ENCODE results near the gene LOC101059915.
"Not testable (repeated sequence)": the region's sequence is repeated elsewhere in the genome, so short reads cannot be mapped to it uniquely, and the experiment has no call there.

The LOC101059915 gene

DNA sequence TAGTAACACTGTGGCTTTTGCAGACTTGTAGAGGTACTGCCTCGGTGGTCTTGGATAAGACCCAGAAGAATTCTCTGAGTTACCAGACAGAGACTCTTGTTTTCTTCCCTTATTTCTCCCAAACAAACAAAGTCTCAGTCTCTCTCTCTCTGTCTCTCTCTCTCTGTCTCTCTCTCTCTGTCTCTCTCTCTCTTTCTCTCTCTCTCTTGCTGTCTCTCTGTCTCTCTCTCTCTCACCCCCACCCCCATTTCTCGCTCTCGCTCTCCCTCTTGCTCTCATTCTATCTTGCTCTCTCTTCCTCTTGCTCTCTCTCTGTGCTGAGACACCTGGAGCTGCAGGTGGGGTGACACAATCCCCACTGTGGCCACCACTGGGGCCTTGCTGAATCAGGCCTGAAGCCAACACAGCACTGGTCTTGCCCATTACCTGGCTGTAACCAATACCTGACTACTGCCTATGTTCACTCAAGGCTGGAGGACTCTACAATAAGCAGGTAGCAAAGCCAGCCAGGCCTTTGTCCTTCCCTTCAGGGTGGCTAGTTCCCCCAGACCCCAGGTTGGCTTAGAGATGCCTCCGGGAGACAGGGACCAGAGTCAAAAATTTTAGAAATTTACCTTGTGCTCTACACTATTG lies 12.3 kb downstream of the LOC101059915 start:
- Histone ChIP-seq H3K4me1 (ENCODE audit: control insufficient read depth, low read length) (no peaks in the 10 kb centered on the region), H3K9me2 (replicated peaks; ENCODE audit: control insufficient read depth, low read length) (no peaks in the 10 kb centered on the region), H3K27me3 (ENCODE audit: control insufficient read depth, low read length) (no peaks in the 10 kb centered on the region), H3K79me2 (ENCODE audit: control insufficient read depth, low read length) (no peaks in the 10 kb centered on the region), H3F3A (ENCODE audit: control insufficient read depth, insufficient read depth) (no peaks in the 10 kb centered on the region), H3K27ac (ENCODE audit: low read depth, low read length) (no peak overlapping the region), H3K4me2 (ENCODE audit: low read length) (no peak overlapping the region), H3K9me3 (ENCODE audit: control insufficient read depth, insufficient read depth, low read length) (no peaks in the 10 kb centered on the region), H3K36me3 (ENCODE audit: control insufficient read depth, low read length) (no peaks in the 10 kb centered on the region), H4K20me1 (ENCODE audit: control insufficient read depth, insufficient read depth, low read depth, low read length) (no peaks in the 10 kb centered on the region), H3K4me3 (ENCODE audit: low read length) (no peak overlapping the region)
- TF ChIP-seq CTCF (IDR thresholded peaks at IDR 0.05; ENCODE audit: low read depth, low read length, poor library complexity, severe bottlenecking) (no peak), EZH2phosphoT487 (IDR thresholded peaks at IDR 0.05; ENCODE audit: borderline replicate concordance, low read length) (no peak)

GRCh38 chrX:71696641-71697465 lies 29.5 kb downstream of the LOC101059915 start:
- H3K27me3 ChIP-seq (ENCODE audit: control insufficient read depth, low read length); H3K4me2 ChIP-seq (ENCODE audit: low read length); H3K36me3 ChIP-seq (ENCODE audit: control insufficient read depth, low read length); H3K27ac ChIP-seq (ENCODE audit: low read depth, low read length); H3K79me2 ChIP-seq (ENCODE audit: control insufficient read depth, low read length); H3F3A ChIP-seq (ENCODE audit: control insufficient read depth, insufficient read depth); H4K20me1 ChIP-seq (ENCODE audit: control insufficient read depth, insufficient read depth, low read depth, low read length); H3K9me3 ChIP-seq (ENCODE audit: control insufficient read depth, insufficient read depth, low read length); H3K9me2 ChIP-seq (replicated peaks; ENCODE audit: control insufficient read depth, low read length); H3K4me3 ChIP-seq (ENCODE audit: low read length); H3K4me1 ChIP-seq (ENCODE audit: control insufficient read depth, low read length): not testable (repeated sequence)

- not testable (repeated sequence) for H3K79me2 ChIP-seq (ENCODE audit: control insufficient read depth, low read length); H3K4me2 ChIP-seq (ENCODE audit: low read length); H3K9me2 ChIP-seq (replicated peaks; ENCODE audit: control insufficient read depth, low read length); H3K4me1 ChIP-seq (ENCODE audit: control insufficient read depth, low read length); H3K27me3 ChIP-seq (ENCODE audit: control insufficient read depth, low read length); H3K4me3 ChIP-seq (ENCODE audit: low read length); H3K27ac ChIP-seq (ENCODE audit: low read depth, low read length); H4K20me1 ChIP-seq (ENCODE audit: control insufficient read depth, insufficient read depth, low read depth, low read length); H3F3A ChIP-seq (ENCODE audit: control insufficient read depth, insufficient read depth); H3K36me3 ChIP-seq (ENCODE audit: control insufficient read depth, low read length); H3K9me3 ChIP-seq (ENCODE audit: control insufficient read depth, insufficient read depth, low read length)
Observed at GRCh38 chrX:71697466-71698298, 30.3 kb downstream of the LOC101059915 start.

DNA sequence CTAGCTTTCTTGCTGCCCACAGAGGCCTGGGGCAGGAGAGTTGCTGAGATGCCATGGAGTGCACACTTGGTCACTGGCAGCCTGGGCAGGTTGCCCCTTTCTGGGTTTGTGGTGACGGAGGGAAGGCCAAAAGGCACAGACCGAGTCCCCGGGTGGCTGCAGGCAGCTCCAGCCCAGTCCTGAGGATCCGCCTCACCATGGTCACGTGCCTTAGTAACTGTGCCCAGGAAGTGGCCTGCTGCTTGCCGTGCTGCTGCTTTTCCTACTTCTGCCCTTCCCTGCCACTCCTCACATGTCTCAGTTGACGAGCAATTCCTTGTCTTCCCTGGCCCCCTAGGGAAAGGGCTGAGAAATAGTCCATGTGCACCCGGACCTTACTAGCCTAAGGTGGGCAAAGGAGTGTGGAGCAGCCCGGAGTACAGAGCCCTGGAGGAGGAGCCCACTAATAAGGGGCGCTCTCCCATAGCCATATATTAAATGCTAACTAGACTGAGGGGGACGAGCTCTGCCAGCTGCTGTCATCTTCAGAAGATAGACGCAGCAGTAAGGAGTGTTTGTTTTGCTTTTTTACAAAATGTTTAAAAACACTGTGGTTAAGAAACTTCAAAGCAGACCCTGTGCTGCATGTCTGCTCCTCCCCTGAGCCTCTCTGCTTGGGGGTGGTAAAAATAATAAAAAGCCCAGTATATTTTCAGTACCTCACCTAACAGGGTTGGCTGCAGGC lies 31.1 kb downstream of the LOC101059915 start:
- not testable (repeated sequence) for H3K4me1 ChIP-seq (ENCODE audit: control insufficient read depth, low read length); H3K27ac ChIP-seq (ENCODE audit: low read depth, low read length); H3K79me2 ChIP-seq (ENCODE audit: control insufficient read depth, low read length); H3K4me2 ChIP-seq (ENCODE audit: low read length); H3K9me3 ChIP-seq (ENCODE audit: control insufficient read depth, insufficient read depth, low read length); H4K20me1 ChIP-seq (ENCODE audit: control insufficient read depth, insufficient read depth, low read depth, low read length); H3K9me2 ChIP-seq (replicated peaks; ENCODE audit: control insufficient read depth, low read length); H3K36me3 ChIP-seq (ENCODE audit: control insufficient read depth, low read length); H3F3A ChIP-seq (ENCODE audit: control insufficient read depth, insufficient read depth); H3K27me3 ChIP-seq (ENCODE audit: control insufficient read depth, low read length); H3K4me3 ChIP-seq (ENCODE audit: low read length)

GRCh38 chrX:71699023-71699344 lies 31.6 kb downstream of the LOC101059915 start:
- not testable (repeated sequence) for H3K36me3 ChIP-seq (ENCODE audit: control insufficient read depth, low read length); H3K9me2 ChIP-seq (replicated peaks; ENCODE audit: control insufficient read depth, low read length); H3K27ac ChIP-seq (ENCODE audit: low read depth, low read length); H3K4me2 ChIP-seq (ENCODE audit: low read length); H3K4me3 ChIP-seq (ENCODE audit: low read length); H3F3A ChIP-seq (ENCODE audit: control insufficient read depth, insufficient read depth); H3K9me3 ChIP-seq (ENCODE audit: control insufficient read depth, insufficient read depth, low read length); H3K27me3 ChIP-seq (ENCODE audit: control insufficient read depth, low read length); H3K79me2 ChIP-seq (ENCODE audit: control insufficient read depth, low read length); H3K4me1 ChIP-seq (ENCODE audit: control insufficient read depth, low read length); H4K20me1 ChIP-seq (ENCODE audit: control insufficient read depth, insufficient read depth, low read depth, low read length)

DNA sequence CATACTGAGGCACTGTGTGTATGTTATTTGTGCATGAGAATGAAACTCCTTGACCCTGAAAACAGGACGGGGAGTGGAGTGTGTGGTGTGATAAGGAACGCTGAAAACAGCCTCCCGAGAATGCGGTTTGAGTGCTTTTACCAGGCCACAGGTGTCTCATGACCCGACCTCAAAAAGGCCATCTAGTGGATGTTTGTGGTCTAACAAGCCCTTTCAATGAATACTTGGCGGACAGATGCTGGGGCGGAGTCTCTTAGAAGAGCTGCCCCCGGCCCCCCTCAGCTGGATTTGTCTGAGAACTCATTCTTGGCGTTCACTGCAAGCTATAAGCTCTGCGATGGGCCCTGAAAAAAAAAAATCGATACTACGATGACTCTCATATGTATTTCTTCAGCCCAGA lies 35.5 kb downstream of the LOC101059915 start:
- H3K27me3 ChIP-seq (ENCODE audit: control insufficient read depth, low read length); H3K79me2 ChIP-seq (ENCODE audit: control insufficient read depth, low read length); H3K36me3 ChIP-seq (ENCODE audit: control insufficient read depth, low read length); H3K4me3 ChIP-seq (ENCODE audit: low read length); H3K27ac ChIP-seq (ENCODE audit: low read depth, low read length); H4K20me1 ChIP-seq (ENCODE audit: control insufficient read depth, insufficient read depth, low read depth, low read length); H3K9me3 ChIP-seq (ENCODE audit: control insufficient read depth, insufficient read depth, low read length); H3K4me1 ChIP-seq (ENCODE audit: control insufficient read depth, low read length); H3K9me2 ChIP-seq (replicated peaks; ENCODE audit: control insufficient read depth, low read length); H3F3A ChIP-seq (ENCODE audit: control insufficient read depth, insufficient read depth); H3K4me2 ChIP-seq (ENCODE audit: low read length): not testable (repeated sequence)
